Liver (tissue), 9 donors: ENCODE data around the gene VPS13C. TPM values are rescaled to one million over a fixed set of nuclear protein-coding genes. Genes with fewer than 3 reads are reported as not detected.

Experiments used
- DNase-seq: peaks from one replicate; pipeline ENCODE4 v3.0.0-alpha.2; 2017; ENCODE audit warnings: low spot score
- H3K27ac ChIP-seq, 2 donors: one replicate each; pipeline ENCODE4 v1.7.0; 2013; ENCODE audit warnings: inconsistent platforms in 2 of 2, low read length in 2 of 2, control low read depth in 1 of 2, low read depth in 1 of 2, mild to moderate bottlenecking in 1 of 2
- H3K27me3 ChIP-seq, 4 donors: one replicate each; pipeline versions ENCODE4 v1.6.1 to v1.7.0; 2013; ENCODE audit warnings: low read length in 3 of 4, inconsistent platforms in 1 of 4, mild to moderate bottlenecking in 1 of 4, moderate library complexity in 1 of 4; ENCODE audit not compliant: control insufficient read depth in 4 of 4, insufficient read depth in 4 of 4
- H3K36me3 ChIP-seq, 4 donors: one replicate each; pipeline versions ENCODE4 v1.6.1 to v1.7.0; 2013; ENCODE audit warnings: low read length in 3 of 4, mild to moderate bottlenecking in 3 of 4, low read depth in 1 of 4, moderate library complexity in 1 of 4; ENCODE audit not compliant: control insufficient read depth in 4 of 4, insufficient read depth in 3 of 4
- H3K4me1 ChIP-seq, 4 donors: one replicate each; pipeline versions ENCODE4 v1.6.1 to v1.7.0; 2013; ENCODE audit warnings: low read length in 3 of 4, mild to moderate bottlenecking in 3 of 4, moderate library complexity in 1 of 4; ENCODE audit not compliant: control insufficient read depth in 4 of 4, insufficient read depth in 4 of 4
- H3K4me3 ChIP-seq, 3 donors: one replicate each; pipeline versions ENCODE4 v1.6.1 to v1.7.0; 2013; ENCODE audit warnings: low read length in 3 of 3, control low read depth in 1 of 3, low read depth in 1 of 3, mild to moderate bottlenecking in 1 of 3
- H3K9ac ChIP-seq, 2 donors: one replicate each; pipeline ENCODE4 v1.7.0; 2013; ENCODE audit warnings: low read length in 2 of 2, mild to moderate bottlenecking in 2 of 2, moderate library complexity in 2 of 2, control low read depth in 1 of 2, low read depth in 1 of 2
- H3K9me3 ChIP-seq, 4 donors: one replicate each; pipeline versions ENCODE4 v1.6.1 to v1.7.0; 2013; ENCODE audit warnings: low read length in 3 of 4; ENCODE audit not compliant: control insufficient read depth in 4 of 4
- EGR1 ChIP-seq, 2 donors: IDR thresholded peaks; 2 replicates each; pipeline ENCODE4 v1.6.1; 2016 to 2018; ENCODE audit warnings: antibody characterized with exemption in 2 of 2, low read depth in 2 of 2
- FOXA1 ChIP-seq: IDR thresholded peaks from 2 replicates; pipeline ENCODE4 v1.6.1; 2016; ENCODE audit warnings: antibody characterized with exemption
- FOXA2 ChIP-seq: IDR thresholded peaks from 2 replicates; pipeline ENCODE4 v1.6.1; 2016; ENCODE audit warnings: antibody characterized with exemption
- GABPA ChIP-seq, 2 donors: IDR thresholded peaks in 1 of 2; conservative IDR thresholded peaks in 1 of 2; 2 replicates each; pipeline ENCODE4 v1.6.1; 2016; ENCODE audit warnings: antibody characterized with exemption in 2 of 2, mild to moderate bottlenecking in 1 of 2, moderate library complexity in 1 of 2
- HNF4A ChIP-seq, 2 donors: conservative IDR thresholded peaks; 2 replicates each; pipeline ENCODE4 v1.6.1; 2016; ENCODE audit warnings: antibody characterized with exemption in 2 of 2, mild to moderate bottlenecking in 2 of 2
- HNF4G ChIP-seq: IDR thresholded peaks from 2 replicates; pipeline ENCODE4 v1.6.1; 2016; ENCODE audit warnings: antibody characterized with exemption
- JUND ChIP-seq, 2 donors: IDR thresholded peaks; 2 replicates each; pipeline ENCODE4 v1.6.1; 2016; ENCODE audit warnings: antibody characterized with exemption in 2 of 2
- NR2F2 ChIP-seq: IDR thresholded peaks from 2 replicates; pipeline ENCODE4 v1.6.1; 2016; ENCODE audit warnings: antibody characterized with exemption
- RAD21 ChIP-seq, 2 donors: IDR thresholded peaks; 2 replicates each; pipeline ENCODE4 v1.6.1; 2016; ENCODE audit warnings: antibody characterized with exemption in 2 of 2, mild to moderate bottlenecking in 2 of 2
- RXRA ChIP-seq, 2 donors: IDR thresholded peaks; 2 replicates each; pipeline ENCODE4 v1.6.1; 2017 to 2018; ENCODE audit warnings: antibody characterized with exemption in 2 of 2, mild to moderate bottlenecking in 1 of 2
- SP1 ChIP-seq: IDR thresholded peaks from 2 replicates; pipeline ENCODE4 v1.6.1; 2018; ENCODE audit warnings: antibody characterized with exemption, mild to moderate bottlenecking
- TAF1 ChIP-seq: conservative IDR thresholded peaks from 2 replicates; pipeline ENCODE4 v1.6.1; 2016; ENCODE audit warnings: antibody characterized with exemption, mild to moderate bottlenecking
- YY1 ChIP-seq: IDR thresholded peaks from 2 replicates; pipeline ENCODE4 v1.6.1; 2016; ENCODE audit warnings: antibody characterized with exemption, mild to moderate bottlenecking
- WGBS: extraction: QIAGEN DNeasy Blood & Tissue Kit; methylation state at CpG from one replicate; pipeline ENCODE4 v1.1.7; 2013; 5-methylcytosine and 5-hydroxymethylcytosine counted together
- polyA plus RNA-seq, 2 donors: library from polyadenylated mRNA; stranded (reverse) in 1 of 2; unstranded in 1 of 2; fragments of 200-250 nt in 1 of 2; fragments of >200 nt in 1 of 2; fragmentation: Nextera tagmentation in 1 of 2; extraction: Ambion mirVana in 1 of 2; gene quantifications; one replicate each; pipeline versions ENCODE4 v1.2.1 to v1.2.3, GENCODE V29; 2013 to 2015
- total RNA-seq, 2 donors: library from RNA; depleted of rRNA; stranded (reverse); fragments of >200 nt; gene quantifications; one replicate each; pipeline ENCODE4 v1.2.3, GENCODE V29; 2014
- TF ChIP-seq, protein P1 (sequence below): IDR thresholded peaks from 2 replicates; pipeline ENCODE4 v1.6.1; 2016; ENCODE audit warnings: antibody characterized with exemption
- TF ChIP-seq, protein P2 (sequence below): IDR thresholded peaks from 2 replicates; pipeline ENCODE4 v1.6.1; 2016; ENCODE audit warnings: antibody characterized with exemption, mild to moderate bottlenecking
- TF ChIP-seq, protein P3 (sequence below): IDR thresholded peaks from 2 replicates; pipeline ENCODE4 v1.6.1; 2016; ENCODE audit warnings: antibody characterized with exemption
- TF ChIP-seq, protein P4 (sequence below): IDR thresholded peaks from 2 replicates; pipeline ENCODE4 v1.6.1; 2016; ENCODE audit warnings: antibody characterized with exemption
- TF ChIP-seq, protein P5 (sequence below): fragments of 150-350 bp; IDR thresholded peaks from 2 replicates; pipeline ENCODE4 v1.5.1; 2017; ENCODE audit warnings: improper control_type of control experiment, low read depth, low read length; ENCODE audit not compliant: missing input control
- donor health status: healthy.
- donor health status: healthy.
- donor health status: healthy.
- donor health status: healthy.
- donor health status: healthy.

The VPS13C gene
- total and polyA plus RNA-seq, 4 donors = 5.4 to 42.0 (median 17.4) TPM

DNA sequence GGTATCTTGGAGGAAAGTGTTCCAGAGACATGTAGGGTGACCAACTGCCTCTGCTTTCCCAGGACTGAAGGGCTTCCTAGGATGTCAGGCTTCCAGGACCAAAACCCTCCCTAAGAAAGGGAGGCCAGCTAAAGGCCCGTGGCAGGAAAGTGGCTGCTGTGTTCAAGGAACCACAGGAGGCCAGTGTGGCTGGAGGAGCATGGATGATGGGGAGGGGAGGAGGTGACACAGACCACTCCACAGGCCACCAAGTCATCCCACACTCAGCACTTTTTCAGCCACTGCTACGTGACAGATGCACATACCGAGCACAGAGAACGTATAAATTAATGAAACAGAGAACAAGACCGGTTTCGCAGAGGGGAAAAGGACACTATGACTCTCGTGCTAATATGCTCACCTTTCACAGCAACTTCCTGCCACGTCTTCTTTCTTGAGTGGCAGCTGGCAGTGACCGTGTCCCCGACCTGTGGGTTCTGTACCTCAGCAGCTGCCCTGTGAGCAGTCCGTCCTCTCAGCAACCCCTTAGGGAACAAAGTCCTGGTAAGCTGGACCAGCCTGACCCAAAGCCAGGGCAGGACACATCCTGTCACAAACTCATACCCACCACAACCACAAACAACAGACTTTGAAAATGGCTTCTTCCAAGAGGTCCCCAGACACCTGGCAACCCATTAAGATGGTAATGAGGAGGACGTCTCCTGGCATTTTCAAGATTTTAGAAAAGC lies 244.7 kb downstream of the VPS13C start:
- 83% methylated on average over 12 of the region's 12 CpGs for WGBS
- no peaks in the 10 kb centered on the region for H3K9me3 ChIP-seq
- DNase-seq = no peak
- H3K4me1 ChIP-seq = no peaks in the 10 kb centered on the region
- TF ChIP-seq GABPA (IDR thresholded peaks at IDR 0.05 in 1 of 2, conservative IDR thresholded peaks at IDR 0.05 in 1 of 2) (no peak), FOXA1 (no peak), RAD21 (IDR thresholded peaks at IDR 0.05) (no peak), FOXA2 (no peak), NR2F2 (no peak), HNF4A (conservative IDR thresholded peaks at IDR 0.05) (no peak), HNF4G (no peak)
- TF ChIP-seq, protein P1, sequence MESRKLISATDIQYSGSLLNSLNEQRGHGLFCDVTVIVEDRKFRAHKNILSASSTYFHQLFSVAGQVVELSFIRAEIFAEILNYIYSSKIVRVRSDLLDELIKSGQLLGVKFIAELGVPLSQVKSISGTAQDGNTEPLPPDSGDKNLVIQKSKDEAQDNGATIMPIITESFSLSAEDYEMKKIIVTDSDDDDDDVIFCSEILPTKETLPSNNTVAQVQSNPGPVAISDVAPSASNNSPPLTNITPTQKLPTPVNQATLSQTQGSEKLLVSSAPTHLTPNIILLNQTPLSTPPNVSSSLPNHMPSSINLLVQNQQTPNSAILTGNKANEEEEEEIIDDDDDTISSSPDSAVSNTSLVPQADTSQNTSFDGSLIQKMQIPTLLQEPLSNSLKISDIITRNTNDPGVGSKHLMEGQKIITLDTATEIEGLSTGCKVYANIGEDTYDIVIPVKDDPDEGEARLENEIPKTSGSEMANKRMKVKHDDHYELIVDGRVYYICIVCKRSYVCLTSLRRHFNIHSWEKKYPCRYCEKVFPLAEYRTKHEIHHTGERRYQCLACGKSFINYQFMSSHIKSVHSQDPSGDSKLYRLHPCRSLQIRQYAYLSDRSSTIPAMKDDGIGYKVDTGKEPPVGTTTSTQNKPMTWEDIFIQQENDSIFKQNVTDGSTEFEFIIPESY = no peak
- TF ChIP-seq, protein P2, sequence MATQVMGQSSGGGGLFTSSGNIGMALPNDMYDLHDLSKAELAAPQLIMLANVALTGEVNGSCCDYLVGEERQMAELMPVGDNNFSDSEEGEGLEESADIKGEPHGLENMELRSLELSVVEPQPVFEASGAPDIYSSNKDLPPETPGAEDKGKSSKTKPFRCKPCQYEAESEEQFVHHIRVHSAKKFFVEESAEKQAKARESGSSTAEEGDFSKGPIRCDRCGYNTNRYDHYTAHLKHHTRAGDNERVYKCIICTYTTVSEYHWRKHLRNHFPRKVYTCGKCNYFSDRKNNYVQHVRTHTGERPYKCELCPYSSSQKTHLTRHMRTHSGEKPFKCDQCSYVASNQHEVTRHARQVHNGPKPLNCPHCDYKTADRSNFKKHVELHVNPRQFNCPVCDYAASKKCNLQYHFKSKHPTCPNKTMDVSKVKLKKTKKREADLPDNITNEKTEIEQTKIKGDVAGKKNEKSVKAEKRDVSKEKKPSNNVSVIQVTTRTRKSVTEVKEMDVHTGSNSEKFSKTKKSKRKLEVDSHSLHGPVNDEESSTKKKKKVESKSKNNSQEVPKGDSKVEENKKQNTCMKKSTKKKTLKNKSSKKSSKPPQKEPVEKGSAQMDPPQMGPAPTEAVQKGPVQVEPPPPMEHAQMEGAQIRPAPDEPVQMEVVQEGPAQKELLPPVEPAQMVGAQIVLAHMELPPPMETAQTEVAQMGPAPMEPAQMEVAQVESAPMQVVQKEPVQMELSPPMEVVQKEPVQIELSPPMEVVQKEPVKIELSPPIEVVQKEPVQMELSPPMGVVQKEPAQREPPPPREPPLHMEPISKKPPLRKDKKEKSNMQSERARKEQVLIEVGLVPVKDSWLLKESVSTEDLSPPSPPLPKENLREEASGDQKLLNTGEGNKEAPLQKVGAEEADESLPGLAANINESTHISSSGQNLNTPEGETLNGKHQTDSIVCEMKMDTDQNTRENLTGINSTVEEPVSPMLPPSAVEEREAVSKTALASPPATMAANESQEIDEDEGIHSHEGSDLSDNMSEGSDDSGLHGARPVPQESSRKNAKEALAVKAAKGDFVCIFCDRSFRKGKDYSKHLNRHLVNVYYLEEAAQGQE = no peak
- H3K4me3 ChIP-seq = no peak overlapping the region
- H3K27me3 ChIP-seq = no peaks in the 10 kb centered on the region
- H3K27ac ChIP-seq = no peak overlapping the region
- no peaks in the 10 kb centered on the region for H3K36me3 ChIP-seq
- no peak overlapping the region for H3K9ac ChIP-seq

DNA sequence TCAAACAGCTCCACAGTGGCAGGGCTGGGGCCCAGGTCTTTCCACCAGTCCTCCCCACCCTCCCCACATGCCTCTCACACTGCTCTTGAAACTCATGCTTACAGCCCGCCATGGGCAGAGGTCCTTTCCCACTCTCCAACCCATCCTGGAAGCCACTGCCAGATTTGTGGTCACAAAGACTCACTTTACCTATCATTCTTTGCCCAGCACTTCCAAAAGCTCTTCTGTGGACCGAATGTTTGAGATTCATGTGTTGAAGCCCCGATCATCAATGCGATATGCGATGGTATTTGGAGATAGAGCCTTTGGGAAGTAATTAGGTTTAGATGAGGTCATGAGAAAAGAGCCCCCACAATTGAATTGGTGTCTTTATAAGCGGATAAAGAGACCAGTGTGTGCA lies 247.8 kb downstream of the VPS13C start:
- Histone ChIP-seq H3K4me1 (no peaks in the 10 kb centered on the region), H3K9me3 (no peaks in the 10 kb centered on the region), H3K27me3 (no peaks in the 10 kb centered on the region), H3K9ac (no peak overlapping the region), H3K36me3 (no peaks in the 10 kb centered on the region), H3K27ac (no peak overlapping the region), H3K4me3 (no peak overlapping the region)
- 93% methylated on average over 6 of the region's 6 CpGs for WGBS
- DNase-seq = no peak
- TF ChIP-seq YY1 (no peak), FOXA2 (no peak), RAD21 (IDR thresholded peaks at IDR 0.05) (no peak), EGR1 (IDR thresholded peaks at IDR 0.05; ENCODE audit: low read depth in 2 of 2) (no peak), SP1 (no peak), GABPA (IDR thresholded peaks at IDR 0.05 in 1 of 2, conservative IDR thresholded peaks at IDR 0.05 in 1 of 2) (no peak), HNF4A (conservative IDR thresholded peaks at IDR 0.05) (no peak), FOXA1 (no peak), JUND (IDR thresholded peaks at IDR 0.05) (no peak), RXRA (IDR thresholded peaks at IDR 0.05) (no peak), TAF1 (no peak), NR2F2 (no peak)
- TF ChIP-seq, protein P3, sequence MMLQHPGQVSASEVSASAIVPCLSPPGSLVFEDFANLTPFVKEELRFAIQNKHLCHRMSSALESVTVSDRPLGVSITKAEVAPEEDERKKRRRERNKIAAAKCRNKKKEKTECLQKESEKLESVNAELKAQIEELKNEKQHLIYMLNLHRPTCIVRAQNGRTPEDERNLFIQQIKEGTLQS = no peak
- TF ChIP-seq, protein P4, sequence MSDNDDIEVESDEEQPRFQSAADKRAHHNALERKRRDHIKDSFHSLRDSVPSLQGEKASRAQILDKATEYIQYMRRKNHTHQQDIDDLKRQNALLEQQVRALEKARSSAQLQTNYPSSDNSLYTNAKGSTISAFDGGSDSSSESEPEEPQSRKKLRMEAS = no peak
- TF ChIP-seq, protein P5, sequence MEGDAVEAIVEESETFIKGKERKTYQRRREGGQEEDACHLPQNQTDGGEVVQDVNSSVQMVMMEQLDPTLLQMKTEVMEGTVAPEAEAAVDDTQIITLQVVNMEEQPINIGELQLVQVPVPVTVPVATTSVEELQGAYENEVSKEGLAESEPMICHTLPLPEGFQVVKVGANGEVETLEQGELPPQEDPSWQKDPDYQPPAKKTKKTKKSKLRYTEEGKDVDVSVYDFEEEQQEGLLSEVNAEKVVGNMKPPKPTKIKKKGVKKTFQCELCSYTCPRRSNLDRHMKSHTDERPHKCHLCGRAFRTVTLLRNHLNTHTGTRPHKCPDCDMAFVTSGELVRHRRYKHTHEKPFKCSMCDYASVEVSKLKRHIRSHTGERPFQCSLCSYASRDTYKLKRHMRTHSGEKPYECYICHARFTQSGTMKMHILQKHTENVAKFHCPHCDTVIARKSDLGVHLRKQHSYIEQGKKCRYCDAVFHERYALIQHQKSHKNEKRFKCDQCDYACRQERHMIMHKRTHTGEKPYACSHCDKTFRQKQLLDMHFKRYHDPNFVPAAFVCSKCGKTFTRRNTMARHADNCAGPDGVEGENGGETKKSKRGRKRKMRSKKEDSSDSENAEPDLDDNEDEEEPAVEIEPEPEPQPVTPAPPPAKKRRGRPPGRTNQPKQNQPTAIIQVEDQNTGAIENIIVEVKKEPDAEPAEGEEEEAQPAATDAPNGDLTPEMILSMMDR = no peak
- TF ChIP-seq, protein P2 = no peak
- TF ChIP-seq, protein P1 = no peak
